ENCODE data around the gene COL8A1. TPM values are rescaled to one million over a fixed set of nuclear protein-coding genes. Genes with fewer than 3 reads are reported as not detected.

The COL8A1 gene
- total RNA-seq, 1 experiment from 2014 or later: 0.13 TPM

DNA sequence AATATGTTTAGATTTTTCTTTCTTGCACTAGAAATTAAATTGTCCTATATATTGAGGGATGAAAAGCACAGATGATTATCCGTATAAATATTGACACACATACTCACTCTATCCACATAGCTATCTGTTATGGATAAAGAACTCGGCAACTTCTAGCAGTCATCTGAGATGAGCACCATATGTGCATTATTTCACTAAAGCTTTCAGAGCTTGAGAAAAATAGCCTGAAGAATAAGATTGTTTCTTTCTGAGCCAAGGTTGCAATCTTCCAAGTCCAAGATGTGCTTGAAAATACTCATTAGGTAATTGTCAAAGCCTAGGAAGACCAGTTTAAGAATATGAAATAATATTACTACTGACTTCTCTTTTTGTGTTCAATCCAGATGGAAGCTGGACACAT lies 40.5 kb downstream of the COL8A1 start:
- intact Hi-C loops (cut with micrococcal nuclease; ENCODE audit: unreplicated experiment): no loop called here
- in situ Hi-C loops (cut with HindIII; ENCODE audit: low pct_unique_long_range_greater_than_20kb, low sequenced_read_pairs): no loop called here
- BruUV-seq (replicated peaks): no TSS peak
- TF ChIP-seq REST (IDR thresholded peaks at IDR 0.05; ENCODE audit: insufficient read depth in 1 of 2, low read depth in 2 of 2, low read length in 1 of 2) (no peak), POLR2AphosphoS5 (IDR thresholded peaks at IDR 0.05; ENCODE audit: low read depth, low read length) (no peak), SIN3A (IDR thresholded peaks at IDR 0.05; ENCODE audit: borderline replicate concordance, insufficient read depth, low read depth, low read length) (no peak), CTCF (IDR thresholded peaks at IDR 0.05) (no peak), TCF7L2 (IDR thresholded peaks at IDR 0.05; ENCODE audit: low read depth, low read length) (no peak)
- no peaks in the 10 kb centered on the region for H3K9me3 ChIP-seq (ENCODE audit: control insufficient read depth, insufficient read depth, low read depth, low read length)
- no peaks in the 10 kb centered on the region for H3K4me1 ChIP-seq (ENCODE audit: control insufficient read depth, insufficient read depth, low read length)
- ChIA-PET CTCF (no interaction called here), POLR2A (no interaction called here)
- ATAC-seq (no peak), DNase-seq (ENCODE audit: low read depth, low spot score) (no peak)
- no peaks in the 10 kb centered on the region for H3K27me3 ChIP-seq (ENCODE audit: control insufficient read depth, insufficient read depth, low read length)
- no peak overlapping the region for H3K4me3 ChIP-seq (ENCODE audit: low read depth in 2 of 2, low read length in 2 of 2)
- H3K36me3 ChIP-seq (ENCODE audit: control insufficient read depth, insufficient read depth, low read length): no peaks in the 10 kb centered on the region
- H3K27ac ChIP-seq (ENCODE audit: low read length): no peak overlapping the region

GRCh38 chr3:99681512-99681911 lies 43.1 kb downstream of the COL8A1 start:
- CTCF ChIA-PET: no interaction called here
- Histone ChIP-seq H3K27me3 (ENCODE audit: control insufficient read depth, insufficient read depth, low read length) (peaks cover 5% of the 10 kb centered on the region; the same call in 1 of the 2 replicates), H3K4me1 (ENCODE audit: control insufficient read depth, insufficient read depth, low read length) (no peaks in the 10 kb centered on the region), H3K9me3 (ENCODE audit: control insufficient read depth, insufficient read depth, low read depth, low read length) (no peaks in the 10 kb centered on the region), H3K4me3 (ENCODE audit: low read depth in 2 of 2, low read length in 2 of 2) (no peak overlapping the region), H3K36me3 (ENCODE audit: control insufficient read depth, insufficient read depth, low read length) (no peaks in the 10 kb centered on the region), H3K27ac (ENCODE audit: low read length) (no peak overlapping the region)
- intact Hi-C loops (cut with micrococcal nuclease; ENCODE audit: unreplicated experiment) (no loop called here), in situ Hi-C loops (cut with HindIII; ENCODE audit: low pct_unique_long_range_greater_than_20kb, low sequenced_read_pairs) (no loop called here)
- DNase-seq (ENCODE audit: low read depth, low spot score) (no peak), ATAC-seq (no peak)
- no peak for TF ChIP-seq TCF7L2 (IDR thresholded peaks at IDR 0.05; ENCODE audit: low read depth, low read length)
- no peak for TF ChIP-seq SIN3A (IDR thresholded peaks at IDR 0.05; ENCODE audit: borderline replicate concordance, insufficient read depth, low read depth, low read length)
- TF ChIP-seq POLR2AphosphoS5 (IDR thresholded peaks at IDR 0.05; ENCODE audit: low read depth, low read length): no peak
- no peak for TF ChIP-seq CTCF (IDR thresholded peaks at IDR 0.05)
- TF ChIP-seq REST (IDR thresholded peaks at IDR 0.05; ENCODE audit: insufficient read depth in 1 of 2, low read depth in 2 of 2, low read length in 1 of 2): no peak
- POLR2A ChIA-PET: no interaction called here
- BruUV-seq (replicated peaks): no TSS peak

Measured in Panc1 (cell line).